ENCODE data around the gene EPSTI1.

Gene EPSTI1

DNA sequence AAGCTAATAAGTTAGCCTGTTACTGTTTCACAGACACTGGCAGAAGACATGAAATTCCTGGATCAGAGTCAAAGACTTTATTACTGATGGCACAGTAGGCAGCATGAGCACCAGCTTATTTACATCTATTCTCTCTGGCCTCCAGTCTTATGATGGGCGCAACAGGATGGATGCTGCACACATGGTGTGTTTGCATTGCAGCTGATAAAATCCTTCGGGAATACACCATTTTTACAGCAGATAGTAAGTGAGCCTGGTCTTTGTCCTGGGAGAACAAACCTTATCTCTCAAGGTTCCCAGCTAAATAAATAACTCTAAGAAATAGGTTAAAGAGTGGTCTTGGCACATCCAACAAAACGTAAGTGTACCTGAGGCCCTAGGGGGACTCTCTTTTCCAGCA, 16.0 kb downstream of the EPSTI1 start:
- TF ChIP-seq, protein P1, sequence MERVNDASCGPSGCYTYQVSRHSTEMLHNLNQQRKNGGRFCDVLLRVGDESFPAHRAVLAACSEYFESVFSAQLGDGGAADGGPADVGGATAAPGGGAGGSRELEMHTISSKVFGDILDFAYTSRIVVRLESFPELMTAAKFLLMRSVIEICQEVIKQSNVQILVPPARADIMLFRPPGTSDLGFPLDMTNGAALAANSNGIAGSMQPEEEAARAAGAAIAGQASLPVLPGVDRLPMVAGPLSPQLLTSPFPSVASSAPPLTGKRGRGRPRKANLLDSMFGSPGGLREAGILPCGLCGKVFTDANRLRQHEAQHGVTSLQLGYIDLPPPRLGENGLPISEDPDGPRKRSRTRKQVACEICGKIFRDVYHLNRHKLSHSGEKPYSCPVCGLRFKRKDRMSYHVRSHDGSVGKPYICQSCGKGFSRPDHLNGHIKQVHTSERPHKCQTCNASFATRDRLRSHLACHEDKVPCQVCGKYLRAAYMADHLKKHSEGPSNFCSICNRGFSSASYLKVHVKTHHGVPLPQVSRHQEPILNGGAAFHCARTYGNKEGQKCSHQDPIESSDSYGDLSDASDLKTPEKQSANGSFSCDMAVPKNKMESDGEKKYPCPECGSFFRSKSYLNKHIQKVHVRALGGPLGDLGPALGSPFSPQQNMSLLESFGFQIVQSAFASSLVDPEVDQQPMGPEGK (CRISPR knock-in tag; IDR thresholded peaks at IDR 0.05; ENCODE audit: borderline replicate concordance): no peak
- TF ChIP-seq, protein P2, sequence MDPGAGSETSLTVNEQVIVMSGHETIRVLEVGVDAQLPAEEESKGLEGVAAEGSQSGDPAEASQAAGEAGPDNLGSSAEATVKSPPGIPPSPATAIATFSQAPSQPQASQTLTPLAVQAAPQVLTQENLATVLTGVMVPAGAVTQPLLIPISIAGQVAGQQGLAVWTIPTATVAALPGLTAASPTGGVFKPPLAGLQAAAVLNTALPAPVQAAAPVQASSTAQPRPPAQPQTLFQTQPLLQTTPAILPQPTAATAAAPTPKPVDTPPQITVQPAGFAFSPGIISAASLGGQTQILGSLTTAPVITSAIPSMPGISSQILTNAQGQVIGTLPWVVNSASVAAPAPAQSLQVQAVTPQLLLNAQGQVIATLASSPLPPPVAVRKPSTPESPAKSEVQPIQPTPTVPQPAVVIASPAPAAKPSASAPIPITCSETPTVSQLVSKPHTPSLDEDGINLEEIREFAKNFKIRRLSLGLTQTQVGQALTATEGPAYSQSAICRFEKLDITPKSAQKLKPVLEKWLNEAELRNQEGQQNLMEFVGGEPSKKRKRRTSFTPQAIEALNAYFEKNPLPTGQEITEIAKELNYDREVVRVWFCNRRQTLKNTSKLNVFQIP (CRISPR knock-in tag; IDR thresholded peaks at IDR 0.05; ENCODE audit: borderline replicate concordance, low read depth): no peak
- TF ChIP-seq ZNF565 (CRISPR knock-in tag; conservative IDR thresholded peaks at IDR 0.05; ENCODE audit: low read depth) (no peak), CREB5 (CRISPR knock-in tag; IDR thresholded peaks at IDR 0.05; ENCODE audit: low read depth) (no peak)
- no peak for ATAC-seq

- no peak for ATAC-seq
- no peak for TF ChIP-seq ZNF565 (CRISPR knock-in tag; conservative IDR thresholded peaks at IDR 0.05; ENCODE audit: low read depth)
- no peak for TF ChIP-seq CREB5 (CRISPR knock-in tag; IDR thresholded peaks at IDR 0.05; ENCODE audit: low read depth)
- no peak for TF ChIP-seq ZC3H10 (CRISPR knock-in tag; IDR thresholded peaks at IDR 0.05)
- TF ChIP-seq RARB (CRISPR knock-in tag; IDR thresholded peaks at IDR 0.05): no peak
- TF ChIP-seq, protein P3, sequence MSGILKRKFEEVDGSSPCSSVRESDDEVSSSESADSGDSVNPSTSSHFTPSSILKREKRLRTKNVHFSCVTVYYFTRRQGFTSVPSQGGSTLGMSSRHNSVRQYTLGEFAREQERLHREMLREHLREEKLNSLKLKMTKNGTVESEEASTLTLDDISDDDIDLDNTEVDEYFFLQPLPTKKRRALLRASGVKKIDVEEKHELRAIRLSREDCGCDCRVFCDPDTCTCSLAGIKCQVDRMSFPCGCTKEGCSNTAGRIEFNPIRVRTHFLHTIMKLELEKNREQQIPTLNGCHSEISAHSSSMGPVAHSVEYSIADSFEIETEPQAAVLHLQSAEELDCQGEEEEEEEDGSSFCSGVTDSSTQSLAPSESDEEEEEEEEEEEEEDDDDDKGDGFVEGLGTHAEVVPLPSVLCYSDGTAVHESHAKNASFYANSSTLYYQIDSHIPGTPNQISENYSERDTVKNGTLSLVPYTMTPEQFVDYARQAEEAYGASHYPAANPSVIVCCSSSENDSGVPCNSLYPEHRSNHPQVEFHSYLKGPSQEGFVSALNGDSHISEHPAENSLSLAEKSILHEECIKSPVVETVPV (CRISPR knock-in tag; IDR thresholded peaks at IDR 0.05): no peak
- TF ChIP-seq ESRRG (CRISPR knock-in tag; IDR thresholded peaks at IDR 0.05): no peak
- no peak for TF ChIP-seq CSDC2 (CRISPR knock-in tag; IDR thresholded peaks at IDR 0.05)
- TF ChIP-seq, protein P1 (CRISPR knock-in tag; IDR thresholded peaks at IDR 0.05; ENCODE audit: borderline replicate concordance): no peak
- no peak for TF ChIP-seq ZNF70 (CRISPR knock-in tag; IDR thresholded peaks at IDR 0.05)
- TF ChIP-seq TCF4 (CRISPR knock-in tag; IDR thresholded peaks at IDR 0.05; ENCODE audit: borderline replicate concordance): no peak
These were observed 18.5 kb downstream of the EPSTI1 start for GRCh38 chr13:42973581-42973980.

GRCh38 chr13:42971691-42972347, 20.2 kb downstream of the EPSTI1 start:
- no peak for ATAC-seq
- TF ChIP-seq ZFP30 (CRISPR knock-in tag; IDR thresholded peaks at IDR 0.05) (no peak), RARB (CRISPR knock-in tag; IDR thresholded peaks at IDR 0.05) (no peak), ZNF70 (CRISPR knock-in tag; IDR thresholded peaks at IDR 0.05) (no peak), CREB5 (CRISPR knock-in tag; IDR thresholded peaks at IDR 0.05; ENCODE audit: low read depth) (no peak), PPARA (CRISPR knock-in tag; IDR thresholded peaks at IDR 0.05; ENCODE audit: borderline replicate concordance) (no peak), ARNTL (CRISPR knock-in tag; IDR thresholded peaks at IDR 0.05; ENCODE audit: borderline replicate concordance, low read depth) (no peak), GLIS3 (CRISPR knock-in tag; IDR thresholded peaks at IDR 0.05) (no peak), CSDC2 (CRISPR knock-in tag; IDR thresholded peaks at IDR 0.05) (no peak), BACH2 (CRISPR knock-in tag; IDR thresholded peaks at IDR 0.05; ENCODE audit: borderline replicate concordance) (no peak), ZC3H10 (CRISPR knock-in tag; IDR thresholded peaks at IDR 0.05) (no peak)
- TF ChIP-seq, protein P1 (CRISPR knock-in tag; IDR thresholded peaks at IDR 0.05; ENCODE audit: borderline replicate concordance): no peak
- TF ChIP-seq, protein P3 (CRISPR knock-in tag; IDR thresholded peaks at IDR 0.05): no peak
- TF ChIP-seq, protein P4, sequence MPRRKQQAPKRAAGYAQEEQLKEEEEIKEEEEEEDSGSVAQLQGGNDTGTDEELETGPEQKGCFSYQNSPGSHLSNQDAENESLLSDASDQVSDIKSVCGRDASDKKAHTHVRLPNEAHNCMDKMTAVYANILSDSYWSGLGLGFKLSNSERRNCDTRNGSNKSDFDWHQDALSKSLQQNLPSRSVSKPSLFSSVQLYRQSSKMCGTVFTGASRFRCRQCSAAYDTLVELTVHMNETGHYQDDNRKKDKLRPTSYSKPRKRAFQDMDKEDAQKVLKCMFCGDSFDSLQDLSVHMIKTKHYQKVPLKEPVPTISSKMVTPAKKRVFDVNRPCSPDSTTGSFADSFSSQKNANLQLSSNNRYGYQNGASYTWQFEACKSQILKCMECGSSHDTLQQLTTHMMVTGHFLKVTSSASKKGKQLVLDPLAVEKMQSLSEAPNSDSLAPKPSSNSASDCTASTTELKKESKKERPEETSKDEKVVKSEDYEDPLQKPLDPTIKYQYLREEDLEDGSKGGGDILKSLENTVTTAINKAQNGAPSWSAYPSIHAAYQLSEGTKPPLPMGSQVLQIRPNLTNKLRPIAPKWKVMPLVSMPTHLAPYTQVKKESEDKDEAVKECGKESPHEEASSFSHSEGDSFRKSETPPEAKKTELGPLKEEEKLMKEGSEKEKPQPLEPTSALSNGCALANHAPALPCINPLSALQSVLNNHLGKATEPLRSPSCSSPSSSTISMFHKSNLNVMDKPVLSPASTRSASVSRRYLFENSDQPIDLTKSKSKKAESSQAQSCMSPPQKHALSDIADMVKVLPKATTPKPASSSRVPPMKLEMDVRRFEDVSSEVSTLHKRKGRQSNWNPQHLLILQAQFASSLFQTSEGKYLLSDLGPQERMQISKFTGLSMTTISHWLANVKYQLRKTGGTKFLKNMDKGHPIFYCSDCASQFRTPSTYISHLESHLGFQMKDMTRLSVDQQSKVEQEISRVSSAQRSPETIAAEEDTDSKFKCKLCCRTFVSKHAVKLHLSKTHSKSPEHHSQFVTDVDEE (CRISPR knock-in tag; IDR thresholded peaks at IDR 0.05): no peak

All from SK-N-SH treated with all-trans-retinoic acid at 6 μM for 48 hours (cell line).